NCI-H2029 (cell line): ENCODE measurements around the gene CLPSL1.

Experiments
- DNase-seq: peaks from one replicate; lab custom pipeline; 2025; lab: John Stamatoyannopoulos, UW

The CLPSL1 gene

GRCh38 chr6:35759426-35759825, 21.4 kb upstream of the CLPSL1 start:
- no peak for DNase-seq

- DNase-seq, result no peak
Measured at GRCh38 chr6:35765739-35766138, 15.1 kb upstream of the CLPSL1 start.

- no peak for DNase-seq
Measured at GRCh38 chr6:35769211-35769610, 11.6 kb upstream of the CLPSL1 start.

- DNase-seq, result no peak
Measured at GRCh38 chr6:35771343-35771627, 9.5 kb upstream of the CLPSL1 start.

GRCh38 chr6:35774116-35774794, 6.6 kb upstream of the CLPSL1 start:
- DNase-seq, result no peak

GRCh38 chr6:35775031-35775430, 5.8 kb upstream of the CLPSL1 start:
- DNase-seq, result no peak

- no peak for DNase-seq
Measured at GRCh38 chr6:35776364-35777215, 4.2 kb upstream of the CLPSL1 start, which contains the start of gene CLPSL2. Gene CLPSL2 (plus strand): TSS chr6:35776598. CDS start chr6:35776619, 21 bp downstream.

GRCh38 chr6:35777356-35778102, 3.3 kb upstream of the CLPSL1 start:
- no peak for DNase-seq

GRCh38 chr6:35778437-35778836, 2.4 kb upstream of the CLPSL1 start:
- DNase-seq, result no peak

- no peak for DNase-seq
Measured at GRCh38 chr6:35781290-35781689, 471 bp downstream of the CLPSL1 start.

GRCh38 chr6:35782424-35782823, 1.6 kb downstream of the CLPSL1 start:
- DNase-seq, result no peak

- DNase-seq, result no peak
Measured at GRCh38 chr6:35784200-35784599, 3.4 kb downstream of the CLPSL1 start.

- no peak for DNase-seq
Measured at GRCh38 chr6:35786272-35786671, 5.5 kb downstream of the CLPSL1 start.

GRCh38 chr6:35786810-35787209, 6.0 kb downstream of the CLPSL1 start:
- DNase-seq, result no peak

- no peak for DNase-seq
Measured at GRCh38 chr6:35787266-35788218, 6.7 kb downstream of the CLPSL1 start.

GRCh38 chr6:35788423-35788982, 7.7 kb downstream of the CLPSL1 start:
- no peak for DNase-seq

GRCh38 chr6:35790683-35791082, 9.9 kb downstream of the CLPSL1 start:
- no peak for DNase-seq

GRCh38 chr6:35794536-35795452, 14.0 kb downstream of the CLPSL1 start:
- no peak for DNase-seq

- no peak for DNase-seq
Measured at GRCh38 chr6:35795453-35796071, 14.7 kb downstream of the CLPSL1 start.

- no peak for DNase-seq
Measured at GRCh38 chr6:35796236-35796635, 15.4 kb downstream of the CLPSL1 start.
